Measurements from ENCODE around the gene KLC1. TPM values are rescaled to one million over a fixed set of nuclear protein-coding genes. Genes with fewer than 3 reads are reported as not detected.

KLC1 gene
- total RNA-seq, 1 donor = 237 TPM

DNA sequence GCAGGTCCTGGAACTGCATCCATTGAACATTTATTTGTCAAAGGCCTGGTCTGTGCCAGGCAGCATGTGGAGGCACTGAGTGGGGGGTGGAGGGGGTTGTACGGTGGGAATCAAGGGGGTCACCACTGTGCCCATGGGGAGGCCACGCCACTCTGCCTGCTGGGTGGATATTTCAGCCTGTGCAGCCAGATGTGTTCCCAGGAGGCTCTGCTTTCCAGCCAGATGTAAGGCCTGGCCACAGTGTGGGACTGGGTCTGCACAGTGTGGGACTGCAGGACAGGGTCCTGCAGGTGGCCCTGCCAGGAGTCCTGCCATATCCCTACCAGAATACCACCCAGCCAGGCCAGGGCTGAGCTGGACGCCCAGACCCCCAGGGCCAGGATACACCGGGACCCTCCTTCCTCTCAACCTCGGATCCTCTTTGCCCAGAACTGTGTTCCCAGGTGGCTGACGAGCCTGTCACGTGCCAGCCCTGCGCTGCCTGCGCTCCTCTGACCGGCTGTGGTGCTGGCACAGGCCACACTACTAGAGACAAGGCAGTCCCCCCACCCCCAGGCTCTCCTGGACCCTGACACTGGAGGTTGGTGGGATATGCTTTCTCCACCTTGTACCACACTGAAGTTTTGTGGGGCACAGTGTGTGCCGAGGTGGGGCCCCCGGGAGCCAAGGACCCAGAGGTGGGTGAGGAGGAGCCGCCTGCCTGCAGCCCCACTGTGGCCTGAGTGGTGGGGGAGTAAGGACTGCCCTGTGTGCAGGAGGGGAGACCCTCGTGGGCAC lies 68.8 kb downstream of the KLC1 start:
- no peak for TF ChIP-seq CTCF (IDR thresholded peaks at IDR 0.05; ENCODE audit: insufficient read depth, low read depth, low read length)
- no peak overlapping the region for H3K4me3 ChIP-seq (ENCODE audit: low read depth, low read length)
- no peak for DNase-seq (ENCODE audit: low read depth)

GRCh38 chr14:103698380-103699260 lies 69.6 kb downstream of the KLC1 start:
- DNase-seq (ENCODE audit: low read depth) = no peak
- TF ChIP-seq CTCF (IDR thresholded peaks at IDR 0.05; ENCODE audit: insufficient read depth, low read depth, low read length) = no peak
- H3K4me3 ChIP-seq (ENCODE audit: low read depth, low read length) = no peak overlapping the region

GRCh38 chr14:103699261-103699661 lies 70.2 kb downstream of the KLC1 start:
- H3K4me3 ChIP-seq (ENCODE audit: low read depth, low read length) = no peak overlapping the region
- DNase-seq (ENCODE audit: low read depth) = no peak
- TF ChIP-seq CTCF (IDR thresholded peaks at IDR 0.05; ENCODE audit: insufficient read depth, low read depth, low read length) = no peak

DNA sequence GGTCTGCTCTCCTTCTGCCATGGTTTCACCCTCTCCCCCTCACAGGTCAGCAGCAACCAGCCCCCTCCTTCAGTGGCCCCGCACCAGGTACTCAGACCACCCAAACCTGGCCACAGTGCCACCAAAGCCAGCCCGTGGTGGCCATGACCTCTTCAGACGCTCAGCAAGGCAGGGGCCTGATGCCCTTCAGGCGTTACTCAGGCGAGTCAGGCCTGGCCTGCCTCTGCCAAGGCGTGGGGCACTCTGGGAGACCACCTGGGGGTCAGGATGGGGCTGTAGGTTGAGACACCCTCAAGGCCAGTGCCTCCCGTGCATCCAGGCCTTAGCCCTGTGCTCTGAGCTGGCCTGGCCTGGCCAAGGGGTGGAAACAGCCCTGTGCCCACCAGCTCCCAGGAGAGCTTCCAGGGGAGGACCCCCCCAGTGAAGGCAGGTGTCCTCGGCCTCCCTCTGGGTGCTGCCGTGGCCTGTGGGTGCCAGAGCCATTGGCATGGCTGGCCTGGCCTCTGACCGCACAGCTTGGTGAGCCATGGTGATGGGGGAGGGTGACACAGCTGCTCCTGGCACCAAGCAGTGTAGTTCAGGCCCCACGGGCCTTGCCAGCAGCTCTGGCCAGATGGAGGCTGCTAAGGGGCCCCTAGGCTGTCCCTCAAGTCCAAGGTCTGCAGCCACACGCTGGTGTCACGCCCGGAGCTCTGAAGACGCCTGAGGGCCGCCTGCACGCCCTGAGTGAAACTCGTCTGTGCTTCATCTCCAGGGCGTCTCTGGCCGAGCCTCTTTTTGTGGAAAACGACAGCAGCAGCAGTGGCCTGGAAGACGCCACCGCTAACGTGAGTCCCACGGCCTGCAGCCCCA lies 71.1 kb downstream of the KLC1 start:
- DNase-seq (ENCODE audit: low read depth) = no peak
- TF ChIP-seq CTCF (IDR thresholded peaks at IDR 0.05; ENCODE audit: insufficient read depth, low read depth, low read length) = no peak
- H3K4me3 ChIP-seq (ENCODE audit: low read depth, low read length) = no peak overlapping the region

DNA sequence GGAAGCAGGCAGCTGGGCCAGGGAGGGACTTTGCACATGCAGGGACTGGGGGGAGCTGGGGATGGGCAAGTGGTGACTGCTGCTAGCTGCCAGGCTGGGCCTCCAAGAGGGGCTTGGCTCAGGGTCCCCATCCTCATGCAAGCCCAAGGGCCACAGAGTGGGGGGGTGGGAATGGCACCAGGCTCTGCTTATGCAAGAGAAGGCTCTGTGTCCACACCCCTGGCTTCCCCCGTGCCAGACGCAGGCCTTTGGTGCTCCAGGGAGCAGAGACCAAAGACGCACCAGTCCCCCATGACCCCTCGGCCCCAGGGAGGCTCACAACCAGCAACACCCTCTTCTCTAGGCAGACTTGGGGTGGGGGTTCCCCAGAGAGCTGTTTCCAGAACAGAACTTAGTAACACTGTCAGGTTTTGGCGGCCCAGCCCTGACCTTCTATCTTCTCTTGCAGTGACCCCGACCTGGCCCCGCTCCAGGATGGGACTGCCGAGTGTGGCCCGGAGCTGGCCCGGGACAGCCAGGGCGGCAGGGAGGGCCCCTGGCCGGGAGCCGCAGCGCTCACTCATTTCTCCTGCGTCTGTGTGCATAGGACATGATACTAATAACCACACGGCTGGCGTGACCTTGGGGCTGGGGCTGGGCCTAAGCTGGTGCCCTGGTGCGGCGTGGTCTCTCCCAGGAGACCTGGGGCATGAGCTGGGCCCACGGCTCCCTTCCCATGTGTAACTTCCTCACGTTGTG lies 71.9 kb downstream of the KLC1 start:
- DNase-seq (ENCODE audit: low read depth) = no peak
- H3K4me3 ChIP-seq (ENCODE audit: low read depth, low read length) = no peak overlapping the region
- TF ChIP-seq CTCF (IDR thresholded peaks at IDR 0.05; ENCODE audit: insufficient read depth, low read depth, low read length) = no peak

DNA sequence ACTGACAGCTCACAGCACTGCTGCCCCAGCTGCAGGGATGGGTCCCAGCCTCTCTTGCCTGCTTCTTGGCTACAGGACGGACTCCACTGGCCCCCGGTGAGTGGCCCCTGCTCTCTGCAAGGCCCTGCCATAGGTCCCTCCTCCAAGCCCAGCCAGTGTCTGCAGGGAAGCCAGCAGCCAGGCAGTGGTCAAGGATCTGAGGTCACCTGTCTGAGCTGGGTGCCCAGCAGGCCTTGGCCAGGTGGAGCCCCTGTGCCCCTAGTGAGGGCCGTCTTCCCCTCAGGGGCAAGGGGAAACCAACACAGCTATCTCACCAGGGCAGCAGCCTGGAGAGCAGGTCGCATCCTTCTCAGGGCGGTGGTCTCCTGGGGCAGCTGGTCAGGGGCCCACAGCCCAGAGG lies 73.1 kb downstream of the KLC1 start:
- no peak for DNase-seq (ENCODE audit: low read depth)
- no peak for TF ChIP-seq CTCF (IDR thresholded peaks at IDR 0.05; ENCODE audit: insufficient read depth, low read depth, low read length)
- H3K4me3 ChIP-seq (ENCODE audit: low read depth, low read length) = no peak overlapping the region
